T-cell (primary cell): ENCODE results near the gene INTS4. TPM values are rescaled to one million over a fixed set of nuclear protein-coding genes. Genes with fewer than 3 reads are reported as not detected.

ENCODE experiments used
- ATAC-seq, 4 experiments: fragments of 200-7000 bp in 3 of 4; fragments of 150-1000 bp in 1 of 4; cut with Tn5 transposase; replicated peaks in 1 of 4; 1 replicate in 3 of 4; 2 replicates in 1 of 4; pipeline ENCODE4 v1.10.0; 2021; ENCODE audit warnings: moderate library complexity in 3 of 4, mild to moderate bottlenecking in 2 of 4, moderate number of reproducible peaks in 1 of 4
- CTCF ChIA-PET, 2 donors: fragments of 300-600 bp; sonication (Branson Sonifier 250); formaldehyde crosslinking; loops; one replicate each; lab custom pipeline; 2022; ENCODE audit warnings: antibody characterized with exemption in 2 of 2; lab: Charles Lee
- POLR2A ChIA-PET, 2 donors: fragments of 300-600 bp; sonication (Branson Sonifier 250); formaldehyde crosslinking; loops; one replicate each; lab custom pipeline; 2022; ENCODE audit warnings: antibody characterized with exemption in 2 of 2; lab: Charles Lee
- DNase-seq, 35 experiments: peaks; one replicate each; pipeline versions ENCODE4 v3.0.0 to v3.0.0-alpha.2; 2013 to 2023
- H3K27ac ChIP-seq: one replicate; pipeline ENCODE4 v1.5.1; 2013; ENCODE audit warnings: low read length
- H3K27me3 ChIP-seq, 2 experiments: replicated peaks in 1 of 2; 1 replicate in 1 of 2; 2 replicates in 1 of 2; pipeline versions ENCODE4 v1.6.1 to v1.7.0; 2013; ENCODE audit warnings: low read length in 1 of 2, mixed read lengths in 1 of 2; ENCODE audit not compliant: control insufficient read depth in 2 of 2, insufficient read depth in 2 of 2; ENCODE audit errors: extremely low read depth in 1 of 2
- H3K36me3 ChIP-seq, 2 donors: 1 replicate in 1 of 2; 2 replicates in 1 of 2; pipeline versions ENCODE4 v1.6.1 to v1.7.0; 2013; ENCODE audit warnings: low read length in 1 of 2; ENCODE audit not compliant: control insufficient read depth in 2 of 2, insufficient read depth in 1 of 2; ENCODE audit errors: extremely low read depth in 1 of 2
- H3K4me1 ChIP-seq, 2 experiments: 1 replicate in 1 of 2; 2 replicates in 1 of 2; pipeline versions ENCODE4 v1.6.1 to v1.7.0; 2013; ENCODE audit warnings: low read length in 2 of 2, mixed read lengths in 1 of 2; ENCODE audit not compliant: insufficient read depth in 2 of 2, control insufficient read depth in 1 of 2; ENCODE audit errors: extremely low read depth in 1 of 2
- H3K4me3 ChIP-seq, 2 donors: 1 replicate in 1 of 2; 2 replicates in 1 of 2; pipeline versions ENCODE4 v1.5.1 to v1.7.0; 2013; ENCODE audit warnings: mild to moderate bottlenecking in 2 of 2, low read length in 1 of 2, moderate library complexity in 1 of 2; ENCODE audit not compliant: control insufficient read depth in 1 of 2; ENCODE audit errors: extremely low read depth in 1 of 2
- H3K9me3 ChIP-seq: 2 replicates; pipeline ENCODE4 v1.7.0; 2013
- H3K27ac Mint-ChIP-seq, 2 donors: one replicate each; pipeline ENCODE4 v1.8.0; 2020 to 2021; ENCODE audit warnings: mild to moderate bottlenecking in 2 of 2, mixed read lengths in 2 of 2
- H3K27me3 Mint-ChIP-seq, 2 donors: one replicate each; pipeline ENCODE4 v1.8.0; 2021 to 2022; ENCODE audit warnings: mixed read lengths in 2 of 2
- H3K36me3 Mint-ChIP-seq: one replicate; pipeline ENCODE4 v1.8.0; 2021; ENCODE audit warnings: mixed read lengths
- H3K4me1 Mint-ChIP-seq, 3 donors: one replicate each; pipeline ENCODE4 v1.8.0; 2020 to 2022; ENCODE audit warnings: mixed read lengths in 3 of 3, mild to moderate bottlenecking in 1 of 3
- H3K4me3 Mint-ChIP-seq, 3 donors: one replicate each; pipeline ENCODE4 v1.8.0; 2020 to 2022; ENCODE audit warnings: mild to moderate bottlenecking in 3 of 3, mixed read lengths in 3 of 3, moderate library complexity in 3 of 3
- H3K9me3 Mint-ChIP-seq, 3 donors: one replicate each; pipeline ENCODE4 v1.8.0; 2020 to 2022; ENCODE audit warnings: mixed read lengths in 3 of 3
- WGBS: methylation state at CpG from one replicate; pipeline ENCODE4 v1.1.5; 2013; ENCODE audit warnings: missing lambda C conversion rate; ENCODE audit not compliant: insufficient coverage; 5-methylcytosine and 5-hydroxymethylcytosine counted together
- total RNA-seq, 35 experiments: library from RNA in 6 of 35; stranded (reverse) in 6 of 35; fragments of 120-200 nt in 1 of 35; gene quantifications; one replicate each; pipeline versions ENCODE4 v1.2.1 to v1.2.4 and lab custom pipeline; 2013 to 2026

Gene INTS4
- total RNA-seq, 5 donors from 2014 or later (not counting 1 experiment from before 2014, with no cell fraction given) = 57.5 to 79.2 (median 62.6) TPM

DNA sequence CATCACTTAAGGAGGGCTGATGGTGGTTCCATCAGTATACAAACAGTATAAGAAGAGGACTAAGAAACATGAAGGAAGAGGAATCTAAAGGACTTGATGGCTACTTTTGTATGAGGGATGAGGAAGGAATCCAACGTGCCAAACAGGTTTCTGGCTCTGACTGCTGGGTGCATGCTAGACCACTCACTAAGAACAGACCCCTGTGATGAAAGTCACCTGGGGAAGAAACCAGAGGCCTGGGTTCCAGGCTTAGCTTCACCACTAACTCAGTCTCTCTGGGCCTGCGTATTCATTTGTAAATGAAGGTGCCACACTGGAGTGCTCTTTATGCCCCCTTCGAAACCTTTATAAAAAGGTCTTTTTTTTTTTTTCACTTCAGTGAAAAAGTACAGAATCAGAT lies 118.4 kb downstream of the INTS4 start:
- DNase-seq (no peak), ATAC-seq (no peak)
- H3K4me1 Mint-ChIP-seq = peaks cover 0 to 8% (median 2%) of the 10 kb centered on the region in 3 donors
- H3K4me1 ChIP-seq = no peaks in the 10 kb centered on the region
- H3K9me3 ChIP-seq = no peaks in the 10 kb centered on the region
- H3K27me3 ChIP-seq = no peaks in the 10 kb centered on the region
- no peak overlapping the region for H3K4me3 ChIP-seq
- POLR2A ChIA-PET = no interaction called here
- H3K27me3 Mint-ChIP-seq = no peaks in the 10 kb centered on the region
- H3K4me3 Mint-ChIP-seq = no peak overlapping the region
- H3K36me3 ChIP-seq = peaks cover 2 to 63% of the 10 kb centered on the region in 2 donors
- 100% methylated on average over 1 of the region's 3 CpGs for WGBS
- no peak overlapping the region for H3K27ac ChIP-seq
- CTCF ChIA-PET = interaction anchor here in 1 of 2 donors (0.7 kb wide), 1 partner anchor 620 kb away, joined by 3 read pairs; no protein-coding TSS in a partner anchor
- no peaks in the 10 kb centered on the region for H3K9me3 Mint-ChIP-seq
- H3K27ac Mint-ChIP-seq = no peak overlapping the region
- H3K36me3 Mint-ChIP-seq = peaks cover 60% of the 10 kb centered on the region

DNA sequence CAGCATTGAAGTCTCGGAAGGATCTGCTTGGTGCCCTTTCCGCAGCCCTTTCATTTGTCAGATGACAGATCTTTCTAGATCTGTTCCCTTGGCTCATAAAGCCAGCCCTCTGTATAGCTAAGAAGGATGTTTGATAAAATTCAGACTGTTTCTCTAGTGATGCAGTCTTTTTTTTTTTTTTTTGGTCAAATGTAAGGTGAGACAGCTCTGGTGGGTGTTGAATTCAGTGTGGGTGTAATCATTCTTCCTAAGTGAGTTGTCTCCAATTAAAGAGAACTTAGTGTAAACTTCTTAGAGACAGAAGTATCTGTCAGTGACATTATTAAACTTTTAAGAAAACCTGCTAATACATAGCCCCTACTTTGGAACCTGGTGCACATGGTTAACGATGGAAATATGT lies 120.3 kb downstream of the INTS4 start:
- Mint-ChIP-seq H3K27ac (no peak overlapping the region), H3K9me3 (no peaks in the 10 kb centered on the region), H3K4me1 (no peaks in the 10 kb centered on the region), H3K4me3 (no peak overlapping the region), H3K27me3 (no peaks in the 10 kb centered on the region), H3K36me3 (peaks cover 49% of the 10 kb centered on the region)
- no peaks in the 10 kb centered on the region for H3K27me3 ChIP-seq
- ChIA-PET CTCF (no interaction called here), POLR2A (no interaction called here)
- DNase-seq (no peak), ATAC-seq (no peak)
- H3K27ac ChIP-seq = no peak overlapping the region
- H3K36me3 ChIP-seq = peaks cover 2 to 49% of the 10 kb centered on the region in 2 donors
- H3K4me3 ChIP-seq = no peak overlapping the region
- WGBS = no CpG with 5 or more reads among the region's 3 CpGs
- no peaks in the 10 kb centered on the region for H3K4me1 ChIP-seq
- no peaks in the 10 kb centered on the region for H3K9me3 ChIP-seq

DNA sequence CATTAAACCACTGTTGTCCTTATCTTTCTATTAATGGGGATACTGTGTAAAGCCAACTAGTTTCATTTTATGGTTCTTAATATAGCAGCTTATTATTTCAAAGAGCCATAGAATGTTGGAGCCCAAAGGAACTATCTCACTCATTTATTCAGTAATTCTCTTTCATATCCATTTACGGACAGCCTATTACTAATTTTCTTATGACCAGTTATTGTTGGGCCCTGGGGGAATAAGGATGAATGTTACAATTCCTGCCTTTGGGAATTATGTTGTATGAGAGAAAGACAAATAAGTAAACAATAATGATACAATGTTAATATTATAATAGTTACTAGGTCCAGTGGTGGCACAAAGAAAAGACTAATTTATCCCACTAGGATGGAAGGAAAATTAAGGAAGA lies 121.1 kb downstream of the INTS4 start:
- H3K27ac Mint-ChIP-seq = no peak overlapping the region
- H3K9me3 ChIP-seq = no peaks in the 10 kb centered on the region
- H3K27me3 Mint-ChIP-seq = no peaks in the 10 kb centered on the region
- H3K27me3 ChIP-seq = no peaks in the 10 kb centered on the region
- H3K27ac ChIP-seq = no peak overlapping the region
- ChIA-PET CTCF (interaction anchor here in 1 of 2 donors (0.5 kb wide), 1 partner anchor 68 kb away, joined by 3 read pairs; no protein-coding TSS in a partner anchor), POLR2A (no interaction called here)
- no peak for DNase-seq
- H3K4me1 Mint-ChIP-seq = no peaks in the 10 kb centered on the region
- ATAC-seq = no peak
- no peak overlapping the region for H3K4me3 Mint-ChIP-seq
- H3K9me3 Mint-ChIP-seq = no peaks in the 10 kb centered on the region
- no peak overlapping the region for H3K4me3 ChIP-seq
- no peaks in the 10 kb centered on the region for H3K4me1 ChIP-seq
- H3K36me3 ChIP-seq = peaks cover 2 to 41% of the 10 kb centered on the region in 2 donors
- WGBS = no CpG with 5 or more reads among the region's 1 CpG
- peaks cover 46% of the 10 kb centered on the region for H3K36me3 Mint-ChIP-seq

- H3K4me1 ChIP-seq = no peaks in the 10 kb centered on the region
- Mint-ChIP-seq H3K27me3 (no peaks in the 10 kb centered on the region), H3K4me1 (no peaks in the 10 kb centered on the region), H3K27ac (no peak overlapping the region), H3K9me3 (no peaks in the 10 kb centered on the region), H3K4me3 (no peak overlapping the region), H3K36me3 (peaks cover 41% of the 10 kb centered on the region)
- no peaks in the 10 kb centered on the region for H3K9me3 ChIP-seq
- no peaks in the 10 kb centered on the region for H3K27me3 ChIP-seq
- H3K27ac ChIP-seq = no peak overlapping the region
- no peak for DNase-seq
- ChIA-PET POLR2A (no interaction called here), CTCF (interaction anchor here in 1 of 2 donors (0.7 kb wide), 1 partner anchor 67 kb away, joined by 3 read pairs; no protein-coding TSS in a partner anchor)
- H3K36me3 ChIP-seq = peaks cover 2 to 28% of the 10 kb centered on the region in 2 donors
- WGBS = 100% methylated on average over 1 of the region's 3 CpGs
- no peak overlapping the region for H3K4me3 ChIP-seq
- ATAC-seq = no peak
Observed at GRCh38 chr11:77871855-77872254, 122.6 kb downstream of the INTS4 start.

- H3K4me1 Mint-ChIP-seq = no peaks in the 10 kb centered on the region
- no peak overlapping the region for H3K27ac Mint-ChIP-seq
- no peak overlapping the region for H3K4me3 Mint-ChIP-seq
- peaks cover 26% of the 10 kb centered on the region for H3K36me3 Mint-ChIP-seq
- no peak for ATAC-seq
- no peaks in the 10 kb centered on the region for H3K9me3 Mint-ChIP-seq
- H3K27me3 Mint-ChIP-seq = no peaks in the 10 kb centered on the region
- ChIA-PET CTCF (interaction anchor here in 1 of 2 donors (1.2 kb wide), 1 partner anchor 45 kb away, joined by 3 read pairs; no protein-coding TSS in a partner anchor), POLR2A (no interaction called here)
- H3K27me3 ChIP-seq = no peaks in the 10 kb centered on the region
- DNase-seq = no peak
- no peak overlapping the region for H3K27ac ChIP-seq
- no peaks in the 10 kb centered on the region for H3K4me1 ChIP-seq
- 100% methylated on average over 3 of the region's 4 CpGs for WGBS
- H3K9me3 ChIP-seq = no peaks in the 10 kb centered on the region
- peaks cover 0 to 17% of the 10 kb centered on the region in 2 donors for H3K36me3 ChIP-seq
- no peak overlapping the region for H3K4me3 ChIP-seq
Observed at GRCh38 chr11:77868744-77869143, 125.7 kb downstream of the INTS4 start.

GRCh38 chr11:77866336-77866735 lies 128.1 kb downstream of the INTS4 start:
- Mint-ChIP-seq H3K27me3 (no peaks in the 10 kb centered on the region), H3K27ac (no peak overlapping the region), H3K9me3 (no peaks in the 10 kb centered on the region), H3K36me3 (peaks cover 22% of the 10 kb centered on the region), H3K4me1 (no peaks in the 10 kb centered on the region), H3K4me3 (no peak overlapping the region)
- Histone ChIP-seq H3K27me3 (no peaks in the 10 kb centered on the region), H3K4me3 (no peak overlapping the region), H3K9me3 (no peaks in the 10 kb centered on the region), H3K4me1 (no peaks in the 10 kb centered on the region), H3K36me3 (peaks cover 0 to 6% of the 10 kb centered on the region in 2 donors), H3K27ac (no peak overlapping the region)
- POLR2A ChIA-PET = no interaction called here
- DNase-seq (no peak), ATAC-seq (no peak)
- CTCF ChIA-PET = no interaction called here
- WGBS = no CpG with 5 or more reads among the region's 1 CpG

DNA sequence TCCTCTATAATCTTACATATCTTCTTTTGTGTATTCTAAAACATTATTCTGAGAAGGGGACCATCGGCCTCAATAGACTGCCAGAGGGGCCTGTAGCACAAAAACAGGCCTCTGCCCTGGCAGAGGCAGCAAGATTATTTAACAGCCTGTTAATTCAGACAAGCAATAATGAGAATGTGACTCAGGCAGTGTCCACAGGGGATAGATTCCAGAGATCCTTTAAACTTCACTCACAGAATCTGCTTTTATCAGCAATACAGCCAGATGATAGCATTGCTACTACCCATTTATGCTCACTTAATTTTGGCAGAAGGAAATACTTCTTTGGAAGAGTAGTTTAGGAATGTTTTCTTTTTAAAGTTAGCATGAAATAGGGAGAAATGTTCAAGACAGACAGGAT lies 128.7 kb downstream of the INTS4 start:
- no peaks in the 10 kb centered on the region for H3K27me3 Mint-ChIP-seq
- peak overlapping the region; percentile 2 to 41 for H3K27ac Mint-ChIP-seq

More for the DNA sequence above, 128.7 kb downstream of the INTS4 start:
- ChIA-PET POLR2A (no interaction called here), CTCF (no interaction called here)
- WGBS = no CpG with 5 or more reads among the region's 1 CpG
- peaks cover 0 to 2% of the 10 kb centered on the region in 2 donors for H3K36me3 ChIP-seq
- no peak overlapping the region for H3K4me3 ChIP-seq
- Mint-ChIP-seq H3K36me3 (peaks cover 23% of the 10 kb centered on the region), H3K4me3 (no peak overlapping the region), H3K4me1 (no peaks in the 10 kb centered on the region), H3K9me3 (no peaks in the 10 kb centered on the region)
- no peak overlapping the region for H3K27ac ChIP-seq
- ATAC-seq (no peak), DNase-seq (no peak)
- no peaks in the 10 kb centered on the region for H3K27me3 ChIP-seq
- H3K9me3 ChIP-seq = no peaks in the 10 kb centered on the region
- H3K4me1 ChIP-seq = no peaks in the 10 kb centered on the region
